Measurements from ENCODE around the gene ATOH1.

The ATOH1 gene

GRCh38 chr4:93828332-93828994, at the start of gene ATOH1:
Gene ATOH1 (plus strand): TSS chr4:93828753. CDS start chr4:93828927, 174 bp downstream.
- no peak for DNase-seq

- DNase-seq, result no peak
Observed at GRCh38 chr4:93779228-93779627, 49.3 kb upstream of the ATOH1 start.

- no peak for DNase-seq
Observed at GRCh38 chr4:93780080-93780479, 48.5 kb upstream of the ATOH1 start.

- no peak for DNase-seq
Observed at GRCh38 chr4:93781198-93781597, 47.4 kb upstream of the ATOH1 start.

- DNase-seq, result no peak
Observed at GRCh38 chr4:93786149-93786548, 42.4 kb upstream of the ATOH1 start.

GRCh38 chr4:93788712-93789111, 39.8 kb upstream of the ATOH1 start:
- DNase-seq, result no peak

- DNase-seq, result peak; percentile 59
Observed at GRCh38 chr4:93791570-93792195, 36.9 kb upstream of the ATOH1 start.

GRCh38 chr4:93802045-93802444, 26.5 kb upstream of the ATOH1 start:
- DNase-seq, result no peak

- no peak for DNase-seq
Observed at GRCh38 chr4:93809773-93810172, 18.8 kb upstream of the ATOH1 start.

GRCh38 chr4:93810340-93810992, 18.1 kb upstream of the ATOH1 start:
- DNase-seq, result no peak

GRCh38 chr4:93813092-93813491, 15.5 kb upstream of the ATOH1 start:
- DNase-seq, result no peak

GRCh38 chr4:93814141-93814540, 14.4 kb upstream of the ATOH1 start:
- DNase-seq, result no peak

- DNase-seq, result no peak
Observed at GRCh38 chr4:93814722-93815121, 13.8 kb upstream of the ATOH1 start.

- no peak for DNase-seq
Observed at GRCh38 chr4:93825551-93826216, 2.9 kb upstream of the ATOH1 start.

- no peak for DNase-seq
Observed at GRCh38 chr4:93827272-93827947, 1.1 kb upstream of the ATOH1 start.

- no peak for DNase-seq
Observed at GRCh38 chr4:93828995-93829819, 654 bp downstream of the ATOH1 start.

- DNase-seq, result no peak
Observed at GRCh38 chr4:93829820-93830687, 1.5 kb downstream of the ATOH1 start.

- DNase-seq, result no peak
Observed at GRCh38 chr4:93831716-93832496, 3.4 kb downstream of the ATOH1 start.

- no peak for DNase-seq
Observed at GRCh38 chr4:93834249-93835066, 5.9 kb downstream of the ATOH1 start.

Measured in activated CD8-positive, alpha-beta memory T cell treated with anti-CD3 and anti-CD28 coated beads, Interleukin-2, amount 50 U/mL, for 48 hours (primary cell).